ENCODE data around the gene EIF2B5.

GRCh38 chr3:184145111-184145524 lies 10.0 kb downstream of the EIF2B5 start:
- TF ChIP-seq SUZ12 (IDR thresholded peaks at IDR 0.05; ENCODE audit: extremely low read depth, insufficient read depth, insufficient read length), result no peak
- no peak for TF ChIP-seq YY1 (IDR thresholded peaks at IDR 0.05; ENCODE audit: insufficient read depth, insufficient read length)
- TF ChIP-seq ZNF274 (IDR thresholded peaks at IDR 0.05; ENCODE audit: low read depth, low read length), result no peak

All from NT2/D1 (cell line).